HG03108 (cell line): Measurements from ENCODE around the gene LTB4R.
"Not testable (repeated sequence)": the region's sequence is repeated elsewhere in the genome, so short reads cannot be mapped to it uniquely, and the experiment has no call there.

ENCODE experiments used
- ATAC-seq: cut with Tn5 transposase; IDR thresholded peaks from one replicate; pipeline ENCODE4 v1.9.1; 2021; ENCODE audit warnings: moderate library complexity; ENCODE audit not compliant: unreplicated experiment

LTB4R gene

GRCh38 chr14:24338843-24339242 is 27.5 kb downstream of the LTB4R start:
- ATAC-seq: no peak

DNA sequence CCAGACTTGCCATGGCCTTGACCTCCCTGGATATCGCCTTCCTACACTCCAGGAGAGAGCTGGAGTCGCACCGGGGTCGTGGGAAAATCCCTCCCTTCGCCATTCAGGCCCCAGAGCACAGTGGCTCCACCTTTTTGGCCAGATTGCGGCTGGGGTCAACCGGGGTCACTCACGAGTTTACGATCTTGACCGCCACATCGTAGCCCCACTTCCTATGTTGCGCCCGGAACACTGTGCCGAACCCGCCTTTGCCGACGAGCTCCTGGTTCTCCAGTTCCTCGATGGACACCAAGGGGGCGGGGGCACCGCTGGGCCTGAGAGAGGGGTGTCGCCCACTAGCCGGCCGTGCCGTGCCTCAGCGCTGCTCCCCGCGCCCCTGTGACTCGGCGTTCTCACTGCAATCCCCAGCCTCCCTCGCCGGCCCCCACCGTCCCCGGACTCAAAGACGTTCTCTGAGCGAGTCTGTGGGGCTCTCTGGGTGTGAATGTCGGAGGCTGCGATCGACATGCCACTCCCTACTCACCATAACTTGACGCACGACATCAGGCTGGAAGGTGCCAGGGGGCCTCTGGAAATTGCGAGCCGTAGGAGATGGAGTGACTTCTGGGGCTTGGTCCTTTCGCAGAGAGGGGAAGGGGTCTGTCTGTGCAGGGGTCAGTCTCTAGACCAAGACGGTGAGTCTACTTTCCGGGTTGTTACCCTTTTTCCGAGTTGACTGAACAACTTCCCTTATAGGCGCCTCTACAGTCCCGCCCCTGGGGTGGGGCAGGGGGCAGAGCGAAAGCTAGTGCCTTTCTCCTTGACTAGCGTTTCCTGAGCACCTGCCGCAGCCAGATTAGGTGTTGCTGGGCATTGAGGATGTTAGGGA is 28.2 kb downstream of the LTB4R start, which contains the start of gene RIPK3:
TSS of gene RIPK3 (minus strand) at position 708 of the 868 bp plus-strand sequence. CDS start at position 543, 165 bp downstream.
- ATAC-seq: peak; percentile 85

GRCh38 chr14:24340606-24341005 is 29.3 kb downstream of the LTB4R start:
- ATAC-seq: no peak

- no peak for ATAC-seq
Observed at GRCh38 chr14:24342889-24343288, 31.6 kb downstream of the LTB4R start.

GRCh38 chr14:24343795-24344660 is 32.7 kb downstream of the LTB4R start:
- no peak for ATAC-seq

GRCh38 chr14:24347134-24347533 is 35.8 kb downstream of the LTB4R start:
- ATAC-seq: no peak

DNA sequence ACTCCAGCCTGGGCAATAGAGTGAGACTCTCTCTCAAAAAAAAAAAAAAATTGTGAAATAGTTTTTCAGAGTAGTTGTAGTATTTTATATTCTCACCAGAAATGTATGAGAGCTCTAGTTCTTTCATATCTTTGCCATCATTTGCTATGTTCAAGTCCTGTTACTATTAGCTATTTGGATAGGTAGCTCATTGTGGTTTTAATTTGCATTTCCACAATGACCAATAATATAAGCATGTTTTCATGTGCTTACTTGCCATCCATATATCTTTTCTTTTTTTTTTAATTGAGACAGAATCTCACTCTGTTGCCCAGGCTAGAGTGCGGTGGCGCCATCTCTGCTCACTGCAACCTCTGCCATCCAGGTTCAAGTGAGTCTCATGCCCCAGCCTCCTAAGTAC is 36.9 kb downstream of the LTB4R start:
- ATAC-seq: no peak

GRCh38 chr14:24349742-24350141 is 38.4 kb downstream of the LTB4R start:
- no peak for ATAC-seq

- no peak for ATAC-seq
Observed at GRCh38 chr14:24351517-24351916, 40.2 kb downstream of the LTB4R start.

- ATAC-seq: no peak
Observed at GRCh38 chr14:24353559-24354481, 42.5 kb downstream of the LTB4R start.

GRCh38 chr14:24354482-24354825 is 43.2 kb downstream of the LTB4R start:
- ATAC-seq: not testable (repeated sequence)

DNA sequence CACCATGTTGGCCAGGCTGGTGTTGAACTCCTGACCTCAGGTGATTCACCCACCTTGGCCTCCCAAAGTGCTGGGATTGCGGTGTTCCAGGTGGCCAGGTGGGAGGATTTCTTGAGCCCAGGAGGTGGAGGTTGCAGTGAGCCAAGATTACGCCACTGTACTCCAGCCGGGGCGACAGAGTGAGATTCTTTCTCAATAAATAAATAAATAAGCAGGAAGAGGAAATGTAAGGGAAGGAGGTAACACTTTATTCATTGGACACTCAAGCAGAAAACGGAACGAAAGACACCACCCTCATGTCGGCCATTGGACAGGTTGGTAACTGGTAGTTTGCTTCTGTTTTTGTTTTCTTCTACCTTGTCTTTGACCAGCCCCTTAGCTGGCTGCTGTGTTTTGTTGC is 43.7 kb downstream of the LTB4R start:
- ATAC-seq: no peak

GRCh38 chr14:24356208-24356607 is 44.9 kb downstream of the LTB4R start:
- no peak for ATAC-seq

GRCh38 chr14:24360281-24360680 is 49.0 kb downstream of the LTB4R start:
- no peak for ATAC-seq

- no peak for ATAC-seq
Observed at GRCh38 chr14:24361326-24361725, 50.0 kb downstream of the LTB4R start.

DNA sequence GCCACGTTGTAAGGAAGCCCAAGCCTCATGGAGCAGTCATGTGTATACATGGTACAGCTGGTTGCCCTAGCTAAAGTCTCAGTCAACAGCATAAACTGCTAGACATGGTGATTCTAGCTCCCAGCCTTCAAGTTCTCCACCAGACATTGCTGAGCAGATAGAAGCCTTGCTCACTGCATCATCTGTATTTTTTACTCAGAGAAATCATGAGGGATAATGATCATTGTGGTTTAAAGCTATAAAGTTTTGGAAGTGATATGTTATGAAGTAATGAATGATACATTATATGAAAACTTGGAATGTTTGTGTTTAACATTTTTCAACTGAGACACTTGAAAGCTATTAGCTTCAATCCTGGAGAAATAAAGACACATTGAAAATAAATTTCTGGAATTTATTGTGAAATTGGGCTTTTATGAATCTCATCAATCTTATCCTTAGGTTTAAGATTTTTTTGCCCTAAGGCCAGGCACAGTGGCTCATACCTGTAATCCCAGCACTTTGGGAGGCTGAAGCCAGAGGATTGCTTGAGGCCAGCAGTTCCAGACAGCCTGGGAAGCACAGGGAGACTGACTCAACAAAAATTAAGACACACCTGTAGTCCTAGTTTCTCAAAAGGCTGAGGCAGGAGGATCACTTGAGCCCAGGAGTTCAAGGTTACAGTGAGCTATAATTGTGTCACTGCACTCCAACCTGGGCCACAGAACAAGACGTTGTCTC is 51.1 kb downstream of the LTB4R start:
- ATAC-seq: no peak

DNA sequence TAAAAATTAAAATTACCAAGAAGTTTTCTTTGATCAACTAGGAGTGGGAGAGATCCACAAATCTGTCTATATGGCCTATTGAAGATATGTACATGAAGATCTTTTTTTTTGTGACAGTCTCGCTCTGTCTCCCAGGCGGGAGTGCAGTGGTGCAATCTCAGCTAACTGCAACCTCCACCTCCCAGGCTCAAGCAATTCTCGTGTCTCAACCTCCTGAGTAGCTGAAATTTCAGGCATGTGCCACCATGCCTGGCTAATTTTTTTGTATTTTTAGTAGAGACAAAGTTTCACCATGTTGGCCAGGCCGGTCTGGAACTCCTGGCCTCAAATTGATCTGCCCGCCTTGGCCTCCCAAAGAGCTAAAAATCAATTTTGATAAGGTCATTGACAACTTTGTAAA is 52.1 kb downstream of the LTB4R start:
- ATAC-seq: no peak

GRCh38 chr14:24364841-24365240 is 53.5 kb downstream of the LTB4R start:
- no peak for ATAC-seq

DNA sequence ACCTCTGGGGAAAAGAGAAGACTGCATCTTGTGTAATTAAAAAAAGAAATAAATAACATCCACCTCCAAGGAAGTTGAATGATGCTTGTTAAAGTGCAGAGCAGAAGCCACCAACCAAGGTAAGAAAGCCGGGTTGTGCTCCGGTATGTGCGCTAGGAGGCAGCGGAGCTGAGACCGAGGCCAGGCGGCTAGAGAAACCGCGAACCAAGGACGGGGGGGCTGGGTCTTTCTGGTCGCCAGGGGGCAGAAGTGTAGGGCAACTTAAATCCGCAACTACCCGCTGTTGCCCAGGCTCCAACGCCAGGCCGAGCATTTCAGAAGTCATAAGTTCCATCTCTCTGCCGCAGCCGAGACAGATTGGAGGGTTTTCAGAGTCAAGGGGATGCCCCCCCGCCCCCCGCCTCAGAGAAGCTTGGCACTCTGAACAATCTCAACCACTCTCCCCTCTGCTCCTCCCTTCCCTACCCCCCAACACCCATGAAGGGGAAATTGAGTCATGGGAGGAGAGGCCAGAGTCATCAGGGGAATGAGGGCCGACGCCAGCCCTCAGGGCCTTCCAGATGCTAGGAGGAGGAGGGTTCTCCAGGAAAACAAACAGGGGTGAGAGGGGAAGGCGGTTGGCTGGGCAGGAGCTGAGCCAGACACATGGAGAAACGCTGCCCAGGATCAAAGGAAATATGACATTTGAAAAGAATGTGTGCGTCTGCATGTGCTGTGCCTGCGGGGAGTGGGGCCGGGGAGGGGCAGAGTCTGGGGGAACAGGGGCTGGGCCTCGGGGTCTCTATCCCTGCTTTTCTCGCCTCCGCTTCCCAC is 54.5 kb downstream of the LTB4R start:
- ATAC-seq: peak; percentile 28

- peak; percentile 67 for ATAC-seq
Observed at GRCh38 chr14:24366413-24366720, 55.1 kb downstream of the LTB4R start.
